Occipital lobe (tissue), 2 donors: ENCODE measurements around the gene NFS1. TPM values are rescaled to one million over a fixed set of nuclear protein-coding genes. Genes with fewer than 3 reads are reported as not detected.

Experiments used
- DNase-seq: peaks from one replicate; lab custom pipeline; 2025; lab: John Stamatoyannopoulos, UW
- total RNA-seq: library from RNA; depleted of rRNA; stranded (reverse); fragments of >200 nt; gene quantifications from one replicate; pipeline ENCODE4 v1.2.3, GENCODE V29; 2014

The NFS1 gene
- total RNA-seq, 1 donor from 2014 or later: 40.6 TPM

GRCh38 chr20:35680452-35681183 lies 18.5 kb downstream of the NFS1 start:
- no peak for DNase-seq

GRCh38 chr20:35674921-35675320 lies 24.2 kb downstream of the NFS1 start:
- DNase-seq: no peak

- no peak for DNase-seq
These were observed 25.3 kb downstream of the NFS1 start for GRCh38 chr20:35673884-35674283.

GRCh38 chr20:35669681-35670080 lies 29.5 kb downstream of the NFS1 start:
- DNase-seq: no peak

- DNase-seq: no peak
These were observed 29.9 kb downstream of the NFS1 start for GRCh38 chr20:35669221-35669620.

GRCh38 chr20:35665949-35666288 lies 33.2 kb downstream of the NFS1 start:
- DNase-seq: no peak

GRCh38 chr20:35664466-35665206 lies 34.5 kb downstream of the NFS1 start, which contains the start of the genes CPNE1 and RBM12:
Gene CPNE1, minus strand, starts transcription at chr20:35664900. Its CDS starts 31,977 bp downstream, at chr20:35632923.
Gene RBM12, minus strand, starts transcription at chr20:35664900. Its CDS starts 9,578 bp downstream, at chr20:35655322.
- peak; percentile 85 for DNase-seq

- peak; percentile 24 for DNase-seq
These were observed 35.4 kb downstream of the NFS1 start for GRCh38 chr20:35663516-35664465.

GRCh38 chr20:35662551-35662950 lies 36.6 kb downstream of the NFS1 start:
- no peak for DNase-seq

GRCh38 chr20:35661908-35662307 lies 37.2 kb downstream of the NFS1 start:
- no peak for DNase-seq

- no peak for DNase-seq
These were observed 38.1 kb downstream of the NFS1 start for GRCh38 chr20:35661053-35661452.

- DNase-seq: no peak
These were observed 38.8 kb downstream of the NFS1 start for GRCh38 chr20:35660122-35660937.

- no peak for DNase-seq
These were observed 41.9 kb downstream of the NFS1 start for GRCh38 chr20:35657271-35657670.

- no peak for DNase-seq
These were observed 44.7 kb downstream of the NFS1 start for GRCh38 chr20:35654415-35654814.

- DNase-seq: no peak
These were observed 45.3 kb downstream of the NFS1 start for GRCh38 chr20:35653893-35654292.

GRCh38 chr20:35653430-35653734 lies 45.8 kb downstream of the NFS1 start:
- no peak for DNase-seq

- DNase-seq: no peak
These were observed 46.3 kb downstream of the NFS1 start for GRCh38 chr20:35652641-35653429.

- DNase-seq: no peak
These were observed 47.2 kb downstream of the NFS1 start for GRCh38 chr20:35651958-35652357.

GRCh38 chr20:35650632-35651031 lies 48.5 kb downstream of the NFS1 start:
- DNase-seq: no peak

- DNase-seq: no peak
These were observed 50.3 kb downstream of the NFS1 start for GRCh38 chr20:35648836-35649235.
